Urinary bladder (tissue), 4 donors: ENCODE measurements around the gene CSH2. TPM values are rescaled to one million over a fixed set of nuclear protein-coding genes. Genes with fewer than 3 reads are reported as not detected.
"Not testable (repeated sequence)": the region's sequence is repeated elsewhere in the genome, so short reads cannot be mapped to it uniquely, and the experiment has no call there.

Experiments used
- DNase-seq: peaks from one replicate; pipeline ENCODE4 v3.0.0-alpha.2; 2015; ENCODE audit errors: extremely low spot score
- H3K27ac ChIP-seq: one replicate; pipeline ENCODE4 v1.5.1; 2013; ENCODE audit warnings: low read depth, mild to moderate bottlenecking, moderate library complexity
- H3K36me3 ChIP-seq: one replicate; pipeline ENCODE4 v1.6.1; 2013; ENCODE audit warnings: mild to moderate bottlenecking, moderate library complexity; ENCODE audit not compliant: insufficient read depth
- H3K4me1 ChIP-seq: one replicate; pipeline ENCODE4 v1.6.1; 2013; ENCODE audit warnings: mild to moderate bottlenecking, moderate library complexity; ENCODE audit not compliant: insufficient read depth
- H3K4me3 ChIP-seq: one replicate; pipeline ENCODE4 v1.5.1; 2013; ENCODE audit warnings: low read depth, low read length
- WGBS: extraction: QIAGEN DNeasy Blood & Tissue Kit; methylation state at CpG from one replicate; pipeline ENCODE4 v1.1.7; 2013; 5-methylcytosine and 5-hydroxymethylcytosine counted together
- polyA plus RNA-seq: library from polyadenylated mRNA; stranded (reverse); fragments of 200-250 nt; gene quantifications from one replicate; pipeline ENCODE4 v1.2.3, GENCODE V29; 2013
- total RNA-seq: library from RNA; depleted of rRNA; stranded (reverse); fragments of >200 nt; gene quantifications from one replicate; pipeline ENCODE4 v1.2.3, GENCODE V29; 2014
- donor health status: healthy with polysubstance abuse.
- donor health status: healthy.

The CSH2 gene
- total and polyA plus RNA-seq, 2 donors = not detected

DNA sequence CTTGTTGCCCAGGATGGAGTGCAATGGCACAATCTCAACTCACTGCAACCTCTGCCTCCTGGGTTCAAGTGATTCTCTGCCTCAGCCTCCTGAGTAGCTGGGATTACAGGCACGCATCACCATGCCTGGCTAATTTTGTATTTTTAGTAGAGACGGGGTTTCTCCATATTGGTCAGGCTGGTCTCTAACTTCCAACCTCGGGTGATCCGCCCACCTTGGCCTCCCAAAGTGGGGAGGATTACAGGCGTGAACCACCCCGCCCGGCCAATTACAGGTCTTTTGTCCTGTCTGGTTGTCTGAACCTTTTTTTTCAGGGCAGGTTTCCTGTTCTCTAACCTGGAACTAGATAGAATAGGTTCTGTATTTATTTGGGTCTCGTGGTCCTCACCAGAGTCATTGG is 17.1 kb downstream of the CSH2 start:
- DNase-seq, H3K4me1 ChIP-seq, H3K36me3 ChIP-seq, H3K4me3 ChIP-seq, H3K27ac ChIP-seq: not testable (repeated sequence)
- 92% methylated on average over 8 of the region's 8 CpGs for WGBS

- Histone ChIP-seq H3K4me1 (no peaks in the 10 kb centered on the region), H3K36me3 (no peaks in the 10 kb centered on the region), H3K4me3 (no peak overlapping the region), H3K27ac (no peak overlapping the region)
- WGBS = 92% methylated on average over 8 of the region's 8 CpGs
- DNase-seq = no peak
Measured at GRCh38 chr17:63855185-63855584, 18.3 kb downstream of the CSH2 start.

DNA sequence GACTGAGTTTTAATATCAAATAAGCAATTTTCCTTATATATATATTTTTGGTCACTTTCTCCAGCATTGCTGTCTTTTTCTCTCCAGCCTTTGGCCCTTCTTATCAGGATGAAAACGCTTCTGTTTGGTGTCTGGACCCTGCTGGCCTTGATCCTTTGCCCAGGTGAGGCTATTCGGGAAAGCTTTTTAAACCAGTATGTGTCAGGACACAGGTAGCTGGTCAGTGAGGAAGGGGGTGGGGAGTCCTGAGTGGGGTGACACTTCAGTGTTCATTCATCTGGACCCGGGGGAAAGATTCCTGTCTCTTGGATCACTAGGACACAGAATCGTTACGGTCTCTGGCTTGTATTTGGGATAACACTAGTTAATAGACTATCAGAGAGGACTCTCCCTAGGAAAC is 18.8 kb downstream of the CSH2 start:
- 84% methylated on average over 5 of the region's 5 CpGs for WGBS
- H3K27ac ChIP-seq = no peak overlapping the region
- no peaks in the 10 kb centered on the region for H3K36me3 ChIP-seq
- no peak overlapping the region for H3K4me3 ChIP-seq
- H3K4me1 ChIP-seq = no peaks in the 10 kb centered on the region
- DNase-seq = no peak

DNA sequence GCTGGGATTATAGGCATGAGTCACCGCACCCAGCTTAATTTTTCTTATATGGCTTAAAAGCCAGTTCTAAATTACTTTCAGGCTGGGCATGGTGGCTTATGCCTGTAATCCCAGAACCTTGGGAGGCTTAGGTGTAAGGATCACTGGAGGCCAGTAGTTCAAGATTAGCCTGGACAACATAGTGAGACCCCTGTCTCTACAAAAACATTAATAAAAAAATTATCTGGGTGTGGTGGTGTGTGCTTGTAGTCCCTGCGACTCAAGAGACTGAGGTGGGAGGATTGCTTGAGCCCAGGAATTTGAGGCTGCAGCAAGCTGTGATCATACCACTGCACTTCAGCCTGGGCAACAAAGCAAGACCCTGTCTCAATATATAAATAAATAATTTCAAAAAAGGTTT is 20.2 kb downstream of the CSH2 start:
- WGBS = 88% methylated on average over 2 of the region's 2 CpGs
- no peaks in the 10 kb centered on the region for H3K4me1 ChIP-seq
- DNase-seq = no peak
- no peaks in the 10 kb centered on the region for H3K36me3 ChIP-seq
- H3K4me3 ChIP-seq = no peak overlapping the region
- H3K27ac ChIP-seq = no peak overlapping the region

DNA sequence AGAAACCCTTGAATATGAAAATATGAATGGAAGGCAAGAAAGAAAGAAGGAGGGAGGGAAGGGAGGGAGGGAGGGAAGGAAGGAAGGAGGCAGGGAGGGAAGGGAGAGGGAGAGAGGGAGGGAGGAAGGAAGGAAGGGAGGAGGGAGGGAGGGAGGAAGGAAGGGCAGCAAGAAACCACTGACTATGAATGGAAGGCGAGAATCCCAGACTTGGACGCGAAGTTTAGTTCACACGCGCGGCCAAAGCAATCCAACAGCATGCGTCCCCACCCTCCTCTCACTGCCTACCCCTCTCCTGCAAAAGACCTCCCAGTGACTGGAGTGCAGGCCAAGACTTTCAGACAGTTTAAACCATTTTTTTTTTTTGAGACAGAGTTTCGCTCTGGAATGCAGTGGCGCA is 23.1 kb downstream of the CSH2 start:
- H3K36me3 ChIP-seq = no peaks in the 10 kb centered on the region
- no peaks in the 10 kb centered on the region for H3K4me1 ChIP-seq
- WGBS = 67% methylated on average over 9 of the region's 9 CpGs
- no peak overlapping the region for H3K4me3 ChIP-seq
- DNase-seq = no peak
- no peak overlapping the region for H3K27ac ChIP-seq

DNA sequence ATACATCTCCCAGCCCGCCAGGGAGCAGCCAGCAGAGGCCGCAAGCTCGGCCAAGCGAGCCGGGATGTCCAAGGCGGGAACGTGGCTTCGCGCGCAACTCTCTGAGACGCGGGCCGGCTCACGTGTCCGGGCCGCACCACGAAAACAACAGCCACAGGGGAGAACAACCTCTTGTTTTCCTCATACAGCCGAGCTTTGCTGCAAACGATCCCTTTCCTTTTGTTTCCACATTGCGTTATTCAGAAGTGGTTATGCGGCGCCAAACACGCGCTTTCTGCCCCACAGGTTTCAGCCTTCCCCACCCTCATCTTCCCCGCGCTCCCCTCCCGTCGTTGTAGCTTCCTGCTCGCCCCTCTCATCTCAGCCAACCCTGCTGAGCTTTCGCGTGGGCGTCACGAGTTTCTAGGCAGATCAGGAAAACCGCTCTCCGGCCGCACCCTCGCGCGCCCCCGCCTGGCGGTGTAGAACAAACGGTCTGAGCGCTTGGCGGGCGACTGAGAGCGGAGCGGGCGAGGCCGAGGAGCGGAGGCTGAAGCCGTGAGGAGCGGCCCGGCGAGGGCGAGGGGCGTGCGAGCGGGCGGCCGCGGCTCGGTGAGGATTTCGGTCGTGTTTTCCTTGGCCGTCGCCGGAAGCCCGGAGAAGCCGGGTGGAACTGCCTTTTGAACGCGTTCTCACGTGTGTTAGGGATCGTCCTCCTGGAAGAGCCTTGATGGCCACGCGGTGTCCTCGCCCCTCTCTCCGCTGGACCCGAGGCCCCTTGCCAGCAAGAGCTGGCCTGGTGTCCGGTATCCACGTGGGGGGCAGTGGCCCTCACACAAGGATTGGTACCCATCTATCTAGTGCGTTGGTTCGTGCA is 24.4 kb downstream of the CSH2 start:
- WGBS = 17% methylated on average over 82 of the region's 82 CpGs
- Histone ChIP-seq H3K36me3 (no peaks in the 10 kb centered on the region), H3K27ac (no peak overlapping the region), H3K4me1 (no peaks in the 10 kb centered on the region), H3K4me3 (no peak overlapping the region)
- DNase-seq = peak; percentile 77

DNA sequence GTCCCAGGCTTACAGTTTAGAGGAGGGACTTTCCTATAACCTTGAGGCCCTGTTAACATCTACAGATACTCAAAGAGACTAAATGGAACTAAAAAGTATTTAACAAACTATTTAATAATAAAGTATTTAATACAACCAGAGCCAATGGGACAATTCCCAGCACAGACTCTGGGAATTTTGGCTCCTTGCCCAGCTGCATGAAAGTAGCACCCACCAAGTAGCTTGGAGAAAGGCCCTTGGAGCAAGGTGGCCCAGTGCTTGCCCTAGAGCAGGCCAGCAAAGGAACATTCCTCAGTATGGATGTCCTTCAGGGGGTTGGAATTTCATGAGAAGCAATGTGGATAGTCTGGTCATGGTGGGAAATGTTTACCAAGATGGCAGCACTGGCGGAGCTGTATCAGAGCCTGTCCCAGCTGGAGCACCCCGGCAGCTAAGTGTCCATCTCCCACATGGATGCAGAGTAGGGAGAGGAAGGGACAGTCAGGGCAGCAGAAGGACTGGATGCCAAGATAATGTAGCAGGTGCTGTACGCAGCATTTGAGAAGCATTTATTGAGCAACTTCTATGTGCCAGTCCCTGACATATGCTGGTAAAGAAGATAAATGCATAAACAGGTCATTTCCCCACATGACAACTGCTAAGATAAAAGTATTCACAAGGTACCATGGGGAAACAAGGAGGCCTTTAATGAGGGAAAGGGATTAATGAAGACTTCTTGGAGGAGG is 25.8 kb downstream of the CSH2 start:
- Histone ChIP-seq H3K36me3 (no peaks in the 10 kb centered on the region), H3K4me3 (no peak overlapping the region), H3K27ac (no peak overlapping the region), H3K4me1 (no peaks in the 10 kb centered on the region)
- DNase-seq = no peak
- 80% methylated on average over 3 of the region's 3 CpGs for WGBS

- no peaks in the 10 kb centered on the region for H3K4me1 ChIP-seq
Measured at GRCh38 chr17:63845509-63845908, 28.0 kb downstream of the CSH2 start.

GRCh38 chr17:63843910-63844677 is 29.4 kb downstream of the CSH2 start:
- Histone ChIP-seq H3K27ac (no peak overlapping the region), H3K36me3 (no peaks in the 10 kb centered on the region), H3K4me1 (no peaks in the 10 kb centered on the region), H3K4me3 (no peak overlapping the region)
- WGBS = 49% methylated on average over 9 of the region's 9 CpGs
- no peak for DNase-seq

More at GRCh38 chr17:63845509-63845908, 28.0 kb downstream of the CSH2 start:
- Histone ChIP-seq H3K4me3 (no peak overlapping the region), H3K27ac (no peak overlapping the region), H3K36me3 (no peaks in the 10 kb centered on the region)
- WGBS = 35% methylated on average over 1 of the region's 1 CpG
- no peak for DNase-seq

- not testable (repeated sequence) for H3K36me3 ChIP-seq, H3K27ac ChIP-seq, DNase-seq, H3K4me1 ChIP-seq
- H3K4me3 ChIP-seq = peak overlapping the region; percentile 27
- 6% methylated on average over 19 of the region's 19 CpGs for WGBS
Measured at GRCh38 chr17:63843387-63843888, 30.0 kb downstream of the CSH2 start.

- under 1% methylated on average over 92 of the region's 92 CpGs for WGBS
- Histone ChIP-seq H3K4me3 (peak within 1 kb of the TSS; percentile 96), H3K36me3 (no peaks in the 10 kb centered on the region), H3K27ac (peak within 1 kb of the TSS; percentile 85), H3K4me1 (no peaks in the 10 kb centered on the region)
- peak; percentile 95 for DNase-seq
Measured at GRCh38 chr17:63842540-63843386, 30.7 kb downstream of the CSH2 start, which contains the start of gene SMARCD2. Gene SMARCD2 (minus strand): TSS chr17:63842685. CDS start chr17:63842674, 11 bp downstream.

GRCh38 chr17:63842173-63842539 is 31.3 kb downstream of the CSH2 start:
- Histone ChIP-seq H3K36me3 (no peaks in the 10 kb centered on the region), H3K4me3 (peak overlapping the region; percentile 96), H3K27ac (peak overlapping the region; percentile 85), H3K4me1 (no peaks in the 10 kb centered on the region)
- WGBS = under 1% methylated on average over 36 of the region's 36 CpGs
- DNase-seq = no peak
